ENCODE results near the gene ELL. TPM values are rescaled to one million over a fixed set of nuclear protein-coding genes. Genes with fewer than 3 reads are reported as not detected.

Gene ELL
- total RNA-seq, 1 experiment from 2014 or later: 22.9 TPM

DNA sequence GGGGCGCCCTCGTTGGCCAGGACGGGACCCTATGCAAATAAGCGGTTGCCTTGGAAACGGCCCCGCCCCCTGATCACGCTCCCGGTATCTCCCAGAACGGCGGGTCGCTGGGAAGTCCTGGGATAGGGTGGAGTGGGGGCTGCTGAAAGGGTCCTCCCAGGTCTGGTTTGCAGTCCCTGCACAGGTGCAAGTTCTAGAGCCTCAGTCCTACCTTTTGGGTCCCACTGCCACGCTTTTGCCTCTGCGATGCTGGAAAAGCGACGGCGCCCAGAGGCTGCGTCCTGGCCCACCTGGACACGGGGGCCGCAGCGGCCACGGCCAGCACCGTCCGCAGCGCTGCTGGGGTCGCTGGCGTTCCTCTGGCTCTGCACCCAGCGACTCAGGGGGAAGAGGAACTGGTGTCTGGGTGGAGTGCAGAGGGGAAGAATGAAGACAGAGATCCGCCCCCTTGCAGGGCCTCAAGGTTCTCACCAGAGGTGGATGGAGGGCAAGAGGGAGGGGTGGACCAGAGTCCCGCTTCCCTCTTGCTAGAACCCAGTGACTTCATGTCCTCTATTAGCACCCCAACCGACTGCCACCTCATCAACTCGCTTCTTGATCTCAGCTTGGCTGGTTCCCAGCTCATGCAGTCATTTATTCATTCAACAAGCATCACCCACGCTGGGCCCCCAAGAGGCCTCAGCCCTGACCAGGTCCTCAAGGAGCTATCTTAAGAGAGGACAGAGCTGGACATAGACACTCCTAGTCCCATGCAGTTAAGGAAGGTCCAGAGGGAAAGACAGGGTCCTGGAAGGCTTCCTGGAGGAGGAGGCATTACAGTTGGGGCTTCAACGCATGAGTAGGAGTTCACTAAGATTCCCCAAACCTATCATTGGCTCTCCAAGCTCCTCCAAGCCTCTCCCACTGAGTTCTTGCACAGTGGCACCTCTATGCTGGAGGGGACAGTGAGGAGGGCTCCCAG lies 124.3 kb downstream of the ELL start, which contains the start of gene LRRC25:
LRRC25 (minus strand) TSS at position 381 of the 961 bp plus-strand sequence. CDS start 659 bp downstream, outside the sequence.
- Histone ChIP-seq H3K36me3 (ENCODE audit: control insufficient read depth in 1 of 2, insufficient read depth in 2 of 2, low read length in 2 of 2) (no peaks in the 10 kb centered on the region), H4K20me1 (ENCODE audit: insufficient read depth) (no peaks in the 10 kb centered on the region), H3K4me2 (ENCODE audit: low read length) (no peak within 1 kb of the TSS), H3K4me1 (ENCODE audit: control insufficient read depth in 1 of 2, insufficient read depth in 2 of 2, low read length in 2 of 2) (peaks cover 9 to 22% of the 10 kb centered on the region in 2 experiments), H3K9ac (ENCODE audit: low read length) (no peak within 1 kb of the TSS), H3K9me3 (ENCODE audit: control insufficient read depth in 1 of 2, insufficient read depth in 1 of 2, low read depth in 1 of 2, low read length in 2 of 2) (no peaks in the 10 kb centered on the region), H3K27ac (ENCODE audit: low read depth, low read length) (no peak within 1 kb of the TSS), H3K79me2 (ENCODE audit: insufficient read depth, low read length) (no peaks in the 10 kb centered on the region), H3K9me2 (ENCODE audit: insufficient read depth) (no peaks in the 10 kb centered on the region), H2AFZ (ENCODE audit: low read depth, low read length, poor library complexity, severe bottlenecking) (no peak within 1 kb of the TSS), H3K4me3 (replicated peaks in 1 of 2; ENCODE audit: low read depth in 1 of 2, low read length in 2 of 2) (no peak within 1 kb of the TSS), H3K27me3 (ENCODE audit: insufficient read depth, low read length) (no peaks in the 10 kb centered on the region)
- POLR2A ChIA-PET: interaction anchor here (1.0 kb wide), 1 partner anchor 12 kb away, joined by 4 read pairs; the partner anchor contains the start of gene GDF15
- DNase-seq (ENCODE audit: low read depth, low spot score): no peak
- intact Hi-C loops (cut with micrococcal nuclease): no loop called here
- CTCF ChIA-PET: no interaction called here
- RAD21 ChIA-PET (ENCODE audit: low non-redundant PET in 1 of 2, low total read pairs in 2 of 2, uncharacterized antibody in 2 of 2, unreplicated experiment in 2 of 2): no interaction called here
- BruUV-seq (replicated peaks): no TSS peak
- TF ChIP-seq CEBPB (IDR thresholded peaks at IDR 0.05; ENCODE audit: low read depth) (no peak), ELF1 (IDR thresholded peaks at IDR 0.05; ENCODE audit: borderline replicate concordance, low read depth) (no peak), SIN3A (IDR thresholded peaks at IDR 0.05; ENCODE audit: low read depth) (no peak), EGR1 (IDR thresholded peaks at IDR 0.05; ENCODE audit: low read depth) (no peak), FOSL1 (IDR thresholded peaks at IDR 0.05; ENCODE audit: low read depth) (no peak), JUND (IDR thresholded peaks at IDR 0.05) (no peak), ZNF274 (IDR thresholded peaks at IDR 0.05; ENCODE audit: low read depth, low read length) (no peak), TCF7L2 (IDR thresholded peaks at IDR 0.05; ENCODE audit: borderline replicate concordance, extremely low read depth, insufficient read depth, insufficient read length) (no peak), RAD21 (IDR thresholded peaks at IDR 0.05; ENCODE audit: low read depth) (no peak), POLR2AphosphoS5 (IDR thresholded peaks at IDR 0.05; ENCODE audit: low read depth, low read length) (no peak), EZH2 (IDR thresholded peaks at IDR 0.05) (no peak), SP1 (IDR thresholded peaks at IDR 0.05; ENCODE audit: low read depth) (no peak), SRF (IDR thresholded peaks at IDR 0.05; ENCODE audit: low read depth) (no peak), EZH2phosphoT487 (IDR thresholded peaks at IDR 0.05; ENCODE audit: borderline replicate concordance) (no peak), YY1 (IDR thresholded peaks at IDR 0.05; ENCODE audit: extremely low read depth, insufficient replicate concordance, low read depth, low read length) (no peak), CBX3 (IDR thresholded peaks at IDR 0.05; ENCODE audit: low read depth) (no peak)
- TF ChIP-seq, protein P1, sequence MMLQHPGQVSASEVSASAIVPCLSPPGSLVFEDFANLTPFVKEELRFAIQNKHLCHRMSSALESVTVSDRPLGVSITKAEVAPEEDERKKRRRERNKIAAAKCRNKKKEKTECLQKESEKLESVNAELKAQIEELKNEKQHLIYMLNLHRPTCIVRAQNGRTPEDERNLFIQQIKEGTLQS (IDR thresholded peaks at IDR 0.05): no peak
- TF ChIP-seq, protein P2, sequence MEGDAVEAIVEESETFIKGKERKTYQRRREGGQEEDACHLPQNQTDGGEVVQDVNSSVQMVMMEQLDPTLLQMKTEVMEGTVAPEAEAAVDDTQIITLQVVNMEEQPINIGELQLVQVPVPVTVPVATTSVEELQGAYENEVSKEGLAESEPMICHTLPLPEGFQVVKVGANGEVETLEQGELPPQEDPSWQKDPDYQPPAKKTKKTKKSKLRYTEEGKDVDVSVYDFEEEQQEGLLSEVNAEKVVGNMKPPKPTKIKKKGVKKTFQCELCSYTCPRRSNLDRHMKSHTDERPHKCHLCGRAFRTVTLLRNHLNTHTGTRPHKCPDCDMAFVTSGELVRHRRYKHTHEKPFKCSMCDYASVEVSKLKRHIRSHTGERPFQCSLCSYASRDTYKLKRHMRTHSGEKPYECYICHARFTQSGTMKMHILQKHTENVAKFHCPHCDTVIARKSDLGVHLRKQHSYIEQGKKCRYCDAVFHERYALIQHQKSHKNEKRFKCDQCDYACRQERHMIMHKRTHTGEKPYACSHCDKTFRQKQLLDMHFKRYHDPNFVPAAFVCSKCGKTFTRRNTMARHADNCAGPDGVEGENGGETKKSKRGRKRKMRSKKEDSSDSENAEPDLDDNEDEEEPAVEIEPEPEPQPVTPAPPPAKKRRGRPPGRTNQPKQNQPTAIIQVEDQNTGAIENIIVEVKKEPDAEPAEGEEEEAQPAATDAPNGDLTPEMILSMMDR (IDR thresholded peaks at IDR 0.05 in 2 of 3, conservative IDR thresholded peaks at IDR 0.05 in 1 of 3; ENCODE audit: borderline replicate concordance in 1 of 3, insufficient read depth in 1 of 3, low read depth in 2 of 3, low read length in 2 of 3): no peak
- TF ChIP-seq, protein P3, sequence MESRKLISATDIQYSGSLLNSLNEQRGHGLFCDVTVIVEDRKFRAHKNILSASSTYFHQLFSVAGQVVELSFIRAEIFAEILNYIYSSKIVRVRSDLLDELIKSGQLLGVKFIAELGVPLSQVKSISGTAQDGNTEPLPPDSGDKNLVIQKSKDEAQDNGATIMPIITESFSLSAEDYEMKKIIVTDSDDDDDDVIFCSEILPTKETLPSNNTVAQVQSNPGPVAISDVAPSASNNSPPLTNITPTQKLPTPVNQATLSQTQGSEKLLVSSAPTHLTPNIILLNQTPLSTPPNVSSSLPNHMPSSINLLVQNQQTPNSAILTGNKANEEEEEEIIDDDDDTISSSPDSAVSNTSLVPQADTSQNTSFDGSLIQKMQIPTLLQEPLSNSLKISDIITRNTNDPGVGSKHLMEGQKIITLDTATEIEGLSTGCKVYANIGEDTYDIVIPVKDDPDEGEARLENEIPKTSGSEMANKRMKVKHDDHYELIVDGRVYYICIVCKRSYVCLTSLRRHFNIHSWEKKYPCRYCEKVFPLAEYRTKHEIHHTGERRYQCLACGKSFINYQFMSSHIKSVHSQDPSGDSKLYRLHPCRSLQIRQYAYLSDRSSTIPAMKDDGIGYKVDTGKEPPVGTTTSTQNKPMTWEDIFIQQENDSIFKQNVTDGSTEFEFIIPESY (IDR thresholded peaks at IDR 0.05; ENCODE audit: extremely low read depth, insufficient replicate concordance, low read length): no peak
- ATAC-seq: no peak
